ENCODE data around the gene GZMM.

The GZMM gene

DNA sequence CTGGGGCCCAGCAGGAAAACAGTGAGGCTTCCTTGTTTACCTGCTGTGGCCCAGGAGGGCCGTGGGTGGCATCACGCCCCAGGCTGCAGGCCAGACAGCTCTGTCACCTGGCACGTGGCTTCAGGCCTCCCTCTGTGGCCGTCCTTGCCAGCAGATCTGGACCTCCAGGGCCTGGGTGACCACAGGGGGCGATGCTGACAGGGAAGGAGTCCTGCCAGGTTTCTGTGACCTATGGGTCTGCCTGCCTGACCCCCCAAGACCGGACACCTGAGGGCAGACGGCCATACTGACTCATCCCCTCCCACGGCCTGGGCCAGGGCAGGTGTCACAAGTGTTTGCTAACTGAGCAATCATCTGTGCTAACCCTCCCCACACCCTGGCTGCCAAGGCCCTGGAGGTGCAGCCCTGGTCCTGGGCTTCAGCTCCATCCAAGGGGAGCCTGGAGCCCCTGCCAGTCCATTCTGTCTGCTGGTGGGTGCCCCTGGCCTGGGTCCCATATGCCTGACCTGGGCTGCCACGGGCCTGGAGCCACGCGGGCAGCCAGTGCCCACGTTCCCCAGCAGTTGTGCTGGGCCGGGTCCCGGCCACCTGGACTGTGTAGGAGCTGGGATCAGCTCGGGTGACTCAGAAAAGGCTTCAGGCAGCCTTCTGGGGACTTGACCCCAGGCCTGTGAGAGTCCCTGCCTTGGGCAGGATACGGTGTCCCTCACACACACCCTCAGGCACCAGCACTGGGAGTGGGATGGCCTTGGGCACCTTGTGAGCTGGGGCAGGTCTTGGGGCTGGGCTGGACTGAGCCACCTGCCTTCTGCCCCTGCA, 8.6 kb upstream of the GZMM start:
- TF ChIP-seq, protein P1, sequence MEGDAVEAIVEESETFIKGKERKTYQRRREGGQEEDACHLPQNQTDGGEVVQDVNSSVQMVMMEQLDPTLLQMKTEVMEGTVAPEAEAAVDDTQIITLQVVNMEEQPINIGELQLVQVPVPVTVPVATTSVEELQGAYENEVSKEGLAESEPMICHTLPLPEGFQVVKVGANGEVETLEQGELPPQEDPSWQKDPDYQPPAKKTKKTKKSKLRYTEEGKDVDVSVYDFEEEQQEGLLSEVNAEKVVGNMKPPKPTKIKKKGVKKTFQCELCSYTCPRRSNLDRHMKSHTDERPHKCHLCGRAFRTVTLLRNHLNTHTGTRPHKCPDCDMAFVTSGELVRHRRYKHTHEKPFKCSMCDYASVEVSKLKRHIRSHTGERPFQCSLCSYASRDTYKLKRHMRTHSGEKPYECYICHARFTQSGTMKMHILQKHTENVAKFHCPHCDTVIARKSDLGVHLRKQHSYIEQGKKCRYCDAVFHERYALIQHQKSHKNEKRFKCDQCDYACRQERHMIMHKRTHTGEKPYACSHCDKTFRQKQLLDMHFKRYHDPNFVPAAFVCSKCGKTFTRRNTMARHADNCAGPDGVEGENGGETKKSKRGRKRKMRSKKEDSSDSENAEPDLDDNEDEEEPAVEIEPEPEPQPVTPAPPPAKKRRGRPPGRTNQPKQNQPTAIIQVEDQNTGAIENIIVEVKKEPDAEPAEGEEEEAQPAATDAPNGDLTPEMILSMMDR (IDR thresholded peaks at IDR 0.05; ENCODE audit: low read depth, low read length, missing control alignments), result no peak
- in situ Hi-C loops (cut with HindIII; ENCODE audit: low sequenced_read_pairs), result no loop called here
- no peak overlapping the region for H3K4me3 ChIP-seq (ENCODE audit: low read depth, low read length)
- no peak for DNase-seq (ENCODE audit: low read depth)

DNA sequence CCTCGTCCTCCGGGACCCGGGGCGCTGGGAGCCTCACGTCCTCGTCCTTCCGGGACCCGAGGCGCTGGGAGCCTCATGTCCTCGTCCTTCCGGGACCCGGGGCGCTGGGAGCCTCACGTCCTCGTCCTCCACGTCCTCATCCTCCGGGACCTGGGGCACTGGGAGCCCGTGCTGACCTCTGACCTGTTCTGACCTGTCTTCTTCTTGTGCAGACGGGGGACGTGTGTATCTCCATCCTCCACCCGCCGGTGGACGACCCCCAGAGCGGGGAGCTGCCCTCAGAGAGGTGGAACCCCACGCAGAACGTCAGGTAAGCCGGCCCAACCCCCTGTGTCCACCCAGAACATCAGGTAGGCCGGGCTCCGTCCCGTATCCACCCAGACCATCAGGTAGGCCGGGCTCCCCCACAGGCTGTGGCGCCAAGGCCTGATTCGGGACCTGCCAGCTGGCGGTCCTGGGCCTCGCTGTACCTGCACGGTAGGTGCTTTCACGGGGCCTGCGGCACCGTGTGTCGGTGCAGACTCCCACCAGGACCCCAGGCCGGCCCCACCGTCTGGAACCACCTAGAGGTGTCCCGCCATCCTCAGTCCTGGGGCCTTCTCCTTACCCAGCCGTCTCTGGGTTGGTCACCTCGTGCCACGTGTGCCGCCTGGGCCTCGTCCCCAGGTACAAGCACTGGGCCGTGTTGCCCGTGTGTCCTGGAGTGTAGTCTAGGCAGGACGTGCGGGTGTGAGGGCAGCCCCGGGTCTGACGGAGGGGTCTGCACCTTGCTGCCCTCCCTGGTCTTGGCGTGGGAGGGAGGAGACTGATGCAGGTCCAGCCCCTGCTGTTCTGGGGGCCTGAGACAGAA, 7.6 kb upstream of the GZMM start:
- in situ Hi-C loops (cut with HindIII; ENCODE audit: low sequenced_read_pairs), result no loop called here
- TF ChIP-seq, protein P1 (IDR thresholded peaks at IDR 0.05; ENCODE audit: low read depth, low read length, missing control alignments), result no peak
- no peak for DNase-seq (ENCODE audit: low read depth)
- H3K4me3 ChIP-seq (ENCODE audit: low read depth, low read length), result no peak overlapping the region

DNA sequence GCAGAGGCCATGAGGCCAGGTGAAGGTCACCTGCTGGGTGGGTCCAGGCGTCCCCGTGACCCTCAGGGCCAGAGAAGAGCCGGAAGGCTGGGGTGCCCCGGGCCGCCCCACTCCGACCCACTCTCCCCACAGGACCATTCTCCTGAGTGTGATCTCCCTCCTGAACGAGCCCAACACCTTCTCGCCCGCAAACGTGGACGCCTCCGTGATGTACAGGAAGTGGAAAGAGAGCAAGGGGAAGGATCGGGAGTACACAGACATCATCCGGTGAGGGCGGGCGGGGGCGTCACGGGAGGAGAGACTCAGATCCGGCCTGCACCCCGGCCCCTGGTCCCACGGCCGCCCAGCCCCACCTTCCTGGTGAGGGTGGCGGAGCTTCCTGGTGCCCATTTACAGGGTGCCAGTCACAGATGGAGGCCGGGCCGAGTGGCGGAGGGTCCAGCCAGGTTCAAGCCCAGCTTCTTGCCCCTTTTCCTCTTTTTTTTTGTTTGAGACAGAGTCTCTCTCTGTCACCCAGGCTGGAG, 6.9 kb upstream of the GZMM start:
- no peak for DNase-seq (ENCODE audit: low read depth)
- TF ChIP-seq, protein P1 (IDR thresholded peaks at IDR 0.05; ENCODE audit: low read depth, low read length, missing control alignments), result no peak
- in situ Hi-C loops (cut with HindIII; ENCODE audit: low sequenced_read_pairs), result no loop called here
- no peak overlapping the region for H3K4me3 ChIP-seq (ENCODE audit: low read depth, low read length)

DNA sequence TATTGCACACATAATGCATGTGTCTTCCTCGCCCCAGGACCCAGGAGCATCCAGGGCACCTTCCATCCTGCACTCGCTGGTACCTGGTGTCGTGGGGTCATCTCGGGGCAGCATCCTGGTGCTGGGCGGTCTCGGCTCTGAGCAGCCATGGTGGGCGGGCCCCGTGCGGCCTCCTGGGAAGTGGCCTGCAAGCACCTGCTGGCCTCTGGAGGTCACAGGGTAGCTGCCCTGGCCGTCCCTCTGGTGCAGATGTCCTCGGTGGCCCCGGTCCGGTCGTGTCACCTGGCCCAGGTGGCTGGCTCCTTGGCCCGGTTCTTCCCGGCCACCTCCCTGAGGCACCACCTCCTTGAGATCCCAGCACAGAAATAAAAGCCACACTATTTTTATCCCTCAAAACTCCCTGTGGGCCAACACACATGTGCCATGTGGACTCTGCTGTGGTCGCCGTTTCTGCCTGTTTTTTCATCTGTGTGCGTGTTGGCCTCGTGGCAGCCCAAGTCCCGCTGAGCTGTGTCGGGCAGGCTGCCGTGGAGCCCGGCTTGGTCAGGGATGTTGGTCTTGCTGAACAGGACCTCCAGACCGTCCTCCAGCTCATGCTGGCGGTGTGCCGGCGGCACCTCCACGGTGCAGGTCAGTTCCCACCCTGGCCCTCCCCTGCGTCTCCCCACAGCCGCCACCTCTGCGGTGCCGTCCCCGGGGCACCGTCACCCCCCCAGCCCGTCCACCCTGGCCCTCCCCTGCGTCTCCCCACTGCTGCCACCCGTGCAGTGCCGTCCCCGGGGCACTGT, 5.0 kb upstream of the GZMM start:
- H3K4me3 ChIP-seq (ENCODE audit: low read depth, low read length), result no peak overlapping the region
- TF ChIP-seq, protein P1 (IDR thresholded peaks at IDR 0.05; ENCODE audit: low read depth, low read length, missing control alignments), result no peak
- in situ Hi-C loops (cut with HindIII; ENCODE audit: low sequenced_read_pairs), result no loop called here
- DNase-seq (ENCODE audit: low read depth), result no peak

DNA sequence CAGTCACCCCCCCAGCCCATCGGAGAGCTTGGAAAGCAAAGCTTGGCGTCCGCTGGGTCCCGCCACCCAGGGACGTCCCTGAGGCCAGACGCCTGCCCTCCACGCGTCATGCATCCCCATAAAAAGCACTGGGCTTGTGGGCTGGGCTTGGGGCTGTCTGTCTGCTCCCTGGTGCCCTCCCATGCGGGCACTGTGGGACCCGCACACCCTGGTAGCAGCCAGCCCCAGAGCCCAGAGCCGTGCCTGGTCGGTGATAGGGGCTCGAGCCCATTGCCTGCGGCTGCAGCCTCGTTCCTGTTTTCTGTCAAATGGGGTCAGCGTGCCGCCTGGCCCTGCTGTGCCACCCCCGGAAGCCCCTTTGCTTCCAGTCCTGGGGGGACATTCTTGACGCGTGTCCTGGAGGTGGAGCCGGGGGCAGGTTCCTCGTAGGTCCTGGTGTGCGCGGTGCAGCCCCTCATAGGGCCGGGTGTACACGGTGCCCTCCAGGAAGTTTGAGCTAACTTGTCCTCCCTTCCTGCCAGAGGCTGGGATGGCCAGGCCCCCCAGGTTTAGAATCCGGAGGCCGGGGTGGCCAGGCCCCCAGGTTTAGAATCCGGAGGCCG, 4.3 kb upstream of the GZMM start:
- TF ChIP-seq, protein P1 (IDR thresholded peaks at IDR 0.05; ENCODE audit: low read depth, low read length, missing control alignments), result no peak
- in situ Hi-C loops (cut with HindIII; ENCODE audit: low sequenced_read_pairs), result no loop called here
- DNase-seq (ENCODE audit: low read depth), result no peak
- no peak overlapping the region for H3K4me3 ChIP-seq (ENCODE audit: low read depth, low read length)
